Activated CD4-positive, alpha-beta T cell treated with anti-CD3 and anti-CD28 coated beads, Interleukin-2, amount 50 U/mL, for 4 hours (primary cell): Measurements from ENCODE around the gene SLC35G6.
"Not testable (repeated sequence)": the region's sequence is repeated elsewhere in the genome, so short reads cannot be mapped to it uniquely, and the experiment has no call there.

Experiments
- DNase-seq, 2 experiments: peaks; one replicate each; pipeline ENCODE4 v3.0.0-alpha.2; 2020

SLC35G6 gene

DNA sequence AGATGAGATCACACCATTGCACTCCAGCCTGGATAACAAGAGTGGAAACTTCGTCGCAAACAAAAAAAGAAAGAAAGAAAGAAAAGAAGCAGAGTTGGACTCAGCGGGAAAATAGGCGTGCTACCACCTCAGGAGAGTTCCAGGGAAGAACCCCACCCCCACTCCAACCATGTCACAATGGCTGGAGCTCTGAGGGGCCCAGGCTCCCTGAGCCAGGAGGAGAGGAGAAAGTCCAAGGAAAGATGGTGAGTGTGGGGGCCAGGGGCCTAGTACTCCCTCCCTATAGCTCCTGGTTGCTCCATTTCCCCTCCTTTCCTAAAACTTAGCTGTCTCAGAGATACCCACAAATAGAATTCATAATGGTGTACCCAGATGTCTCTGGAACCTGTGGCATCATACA, at the start of gene SLC35G6:
TSS of gene SLC35G6 (plus strand) at position 172 of the 400 bp plus-strand sequence. CDS start at position 243, 71 bp downstream.
- DNase-seq = not testable (repeated sequence)

DNA sequence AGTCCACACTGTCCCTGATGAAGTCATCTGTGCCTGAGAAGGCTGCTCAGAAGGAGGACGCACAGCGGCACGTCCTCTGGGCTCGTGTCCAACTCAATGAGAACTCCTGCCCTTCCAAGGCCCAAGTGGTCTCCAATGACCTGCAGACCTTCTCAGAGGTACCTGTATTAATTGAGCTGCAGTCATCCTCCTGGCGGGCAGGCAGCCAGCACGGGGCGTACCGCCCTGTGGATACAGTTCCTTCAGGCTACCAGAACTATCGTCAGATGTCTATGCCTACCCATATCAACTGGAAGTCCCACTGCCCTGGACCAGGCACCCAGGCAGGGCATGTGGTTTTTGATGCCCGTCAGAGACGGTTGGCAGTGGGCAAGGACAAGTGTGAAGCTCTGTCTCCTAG, 49.0 kb upstream of the SLC35G6 start:
- no peak for DNase-seq

DNA sequence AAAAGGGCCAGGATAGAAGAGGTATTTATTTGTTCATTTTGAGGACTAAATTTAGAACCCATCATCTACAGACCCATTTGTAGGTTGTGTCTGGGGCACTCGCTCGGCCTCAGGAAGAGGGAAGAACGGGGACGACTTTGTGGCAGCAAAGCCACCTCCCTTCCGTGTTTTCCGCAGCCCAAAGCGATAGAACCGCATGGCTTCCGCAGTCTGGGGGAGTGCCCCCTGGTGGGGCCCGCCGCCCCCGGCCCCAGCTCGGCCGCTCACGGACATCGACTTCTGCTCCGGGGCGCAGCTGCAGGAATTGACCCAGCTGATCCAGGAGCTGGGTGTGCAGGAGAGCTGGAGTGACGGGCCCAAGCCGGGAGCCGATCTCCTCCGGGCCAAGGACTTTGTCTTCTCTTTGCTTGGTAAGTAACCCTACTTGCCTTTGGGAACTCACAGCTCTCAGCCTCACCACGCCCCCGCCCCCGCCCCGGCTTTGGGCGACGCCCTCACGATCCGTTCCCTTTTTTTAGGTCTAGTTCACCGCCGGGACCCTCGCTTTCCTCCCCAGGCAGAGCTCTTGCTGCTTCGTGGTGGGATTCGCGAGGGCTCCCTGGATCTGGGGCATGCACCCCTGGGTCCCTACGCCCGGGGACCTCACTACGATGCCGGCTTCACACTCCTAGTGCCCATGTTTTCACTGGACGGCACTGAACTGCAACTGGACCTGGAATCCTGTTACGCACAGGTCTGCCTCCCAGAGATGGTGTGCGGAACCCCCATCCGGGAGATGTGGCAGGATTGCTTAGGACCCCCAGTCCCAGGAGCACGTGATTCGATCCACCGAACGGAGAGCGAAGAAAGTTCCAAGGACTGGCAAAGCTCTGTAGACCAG, 45.3 kb upstream of the SLC35G6 start:
- peak; percentile 49 to 53 for DNase-seq

DNA sequence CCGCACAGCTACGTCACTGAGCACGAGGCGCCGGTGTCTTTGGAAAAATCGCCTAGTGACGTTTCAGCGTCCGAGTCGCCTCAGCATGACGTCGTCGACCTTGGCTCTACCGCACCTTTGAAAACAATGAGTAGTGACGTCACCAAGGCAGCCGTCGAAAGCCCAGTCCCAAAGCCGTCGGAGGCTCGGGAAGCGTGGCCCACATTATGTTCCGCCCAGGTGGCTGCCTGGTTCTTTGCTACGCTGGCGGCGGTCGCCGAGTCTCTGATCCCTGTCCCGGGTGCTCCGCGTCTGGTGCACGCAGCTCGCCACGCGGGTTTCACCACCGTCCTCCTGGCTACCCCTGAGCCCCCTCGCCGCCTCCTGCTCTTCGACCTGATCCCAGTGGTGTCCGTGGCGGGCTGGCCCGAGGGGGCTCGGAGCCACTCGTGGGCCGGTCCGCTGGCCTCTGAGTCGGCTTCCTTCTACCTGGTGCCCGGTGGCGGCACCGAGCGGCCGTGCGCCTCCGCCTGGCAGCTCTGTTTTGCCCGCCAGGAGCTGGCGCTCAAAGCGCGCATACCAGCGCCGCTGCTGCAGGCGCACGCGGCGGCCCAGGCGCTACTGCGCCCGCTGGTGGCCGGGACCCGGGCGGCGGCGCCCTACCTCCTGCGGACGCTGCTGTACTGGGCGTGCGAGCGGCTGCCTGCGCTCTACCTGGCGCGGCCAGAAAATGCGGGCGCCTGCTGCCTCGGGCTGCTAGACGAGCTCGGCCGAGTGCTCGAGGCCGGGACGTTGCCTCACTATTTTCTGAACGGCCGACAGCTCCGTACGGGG, 44.5 kb upstream of the SLC35G6 start:
- DNase-seq = peak; percentile 69 to 74

DNA sequence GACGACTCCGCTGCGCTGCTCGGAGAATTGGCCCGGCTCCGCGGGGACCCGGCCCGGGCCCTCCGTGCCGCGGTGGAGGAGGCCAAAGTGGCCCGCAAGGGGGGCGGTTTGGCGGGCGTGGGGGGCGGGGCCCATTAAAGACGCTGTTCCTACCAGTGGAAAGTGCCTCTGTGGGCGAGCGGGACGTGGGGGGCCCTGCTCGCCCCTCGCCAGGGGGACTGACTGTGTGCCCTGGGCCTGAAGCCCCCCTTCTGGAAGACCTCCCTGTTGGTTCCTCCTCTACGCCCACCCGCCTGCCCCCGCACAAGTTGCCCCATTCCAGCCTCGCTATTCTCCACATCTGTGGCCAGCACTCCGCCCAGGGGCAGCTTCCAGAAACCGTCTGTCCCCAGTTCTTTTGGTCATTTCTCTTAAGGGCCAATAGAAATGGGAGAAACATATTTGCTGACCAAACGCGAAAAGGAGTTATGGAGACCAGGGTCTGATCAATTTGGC, 43.8 kb upstream of the SLC35G6 start:
- DNase-seq = no peak

DNA sequence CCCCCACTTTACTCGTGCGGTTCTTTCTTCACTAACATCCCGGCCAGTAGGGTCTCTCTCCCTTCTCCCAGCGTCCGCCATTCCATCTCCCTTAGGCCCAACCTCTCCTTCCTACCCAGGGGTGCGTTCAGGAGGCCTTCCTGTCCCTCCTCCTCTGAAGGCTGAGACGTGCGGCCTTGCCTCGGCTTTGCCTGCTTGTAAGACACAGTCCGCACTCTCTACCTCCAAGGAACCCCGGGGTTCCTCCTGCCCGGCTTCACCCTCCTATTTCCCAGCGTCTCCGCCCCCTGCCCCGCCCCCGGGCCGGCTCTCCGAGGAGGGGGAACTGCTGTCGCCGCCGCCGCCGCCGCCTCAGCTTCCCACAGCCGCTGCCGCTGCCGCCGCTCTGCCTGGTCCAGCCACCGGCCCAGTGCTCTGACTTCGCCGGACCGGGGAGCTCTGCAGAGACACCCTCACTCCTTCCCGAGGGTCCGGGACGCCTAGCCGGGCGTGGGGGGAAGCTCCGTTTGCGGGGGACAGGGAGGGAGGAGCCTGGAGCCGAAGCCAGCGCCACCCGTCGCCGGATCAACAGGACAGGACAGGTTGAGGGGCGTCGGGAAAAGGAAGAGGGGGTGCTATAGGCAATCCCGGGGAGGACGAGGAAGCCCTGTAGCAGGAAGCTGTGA, 43.2 kb upstream of the SLC35G6 start:
- peak; percentile 51 to 60 for DNase-seq

DNA sequence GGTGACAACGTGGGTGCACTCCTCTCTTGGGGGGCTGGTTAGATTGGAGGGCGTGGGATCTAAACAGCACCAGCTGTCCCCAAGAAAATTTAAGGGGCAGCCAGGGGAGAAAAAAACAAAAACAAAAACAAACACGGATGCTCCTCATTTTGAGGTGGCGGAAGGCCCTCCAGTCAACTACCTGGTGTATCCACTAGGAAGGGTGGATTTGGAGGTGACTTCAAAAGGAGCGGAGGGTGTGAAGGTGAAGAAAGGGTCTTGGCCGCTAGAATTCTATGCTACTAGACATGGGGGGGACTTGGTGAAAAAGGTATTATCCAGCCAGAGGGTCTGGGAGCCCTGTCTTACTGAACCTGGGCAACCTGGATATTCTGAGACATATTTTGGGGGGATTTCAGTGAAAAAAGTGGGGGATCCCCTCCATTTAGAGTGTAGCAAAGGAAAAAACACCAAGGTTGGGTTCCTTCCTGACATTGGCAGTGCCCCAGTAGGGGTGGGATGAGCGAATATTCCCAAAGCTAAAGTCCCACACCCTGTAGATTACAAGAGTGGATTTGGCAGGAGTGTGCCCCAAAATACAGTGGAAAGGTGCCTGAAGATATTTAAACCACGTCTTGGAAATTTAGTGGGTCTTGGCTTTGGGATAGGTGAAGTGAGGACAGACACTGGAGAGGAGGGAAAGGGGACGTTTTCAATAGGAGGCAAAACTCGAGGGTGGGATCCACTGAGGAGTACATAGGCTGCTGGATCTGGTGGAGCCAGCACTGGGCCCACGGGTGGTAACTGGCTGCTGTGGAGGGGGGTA, 42.4 kb upstream of the SLC35G6 start:
- no peak for DNase-seq

DNA sequence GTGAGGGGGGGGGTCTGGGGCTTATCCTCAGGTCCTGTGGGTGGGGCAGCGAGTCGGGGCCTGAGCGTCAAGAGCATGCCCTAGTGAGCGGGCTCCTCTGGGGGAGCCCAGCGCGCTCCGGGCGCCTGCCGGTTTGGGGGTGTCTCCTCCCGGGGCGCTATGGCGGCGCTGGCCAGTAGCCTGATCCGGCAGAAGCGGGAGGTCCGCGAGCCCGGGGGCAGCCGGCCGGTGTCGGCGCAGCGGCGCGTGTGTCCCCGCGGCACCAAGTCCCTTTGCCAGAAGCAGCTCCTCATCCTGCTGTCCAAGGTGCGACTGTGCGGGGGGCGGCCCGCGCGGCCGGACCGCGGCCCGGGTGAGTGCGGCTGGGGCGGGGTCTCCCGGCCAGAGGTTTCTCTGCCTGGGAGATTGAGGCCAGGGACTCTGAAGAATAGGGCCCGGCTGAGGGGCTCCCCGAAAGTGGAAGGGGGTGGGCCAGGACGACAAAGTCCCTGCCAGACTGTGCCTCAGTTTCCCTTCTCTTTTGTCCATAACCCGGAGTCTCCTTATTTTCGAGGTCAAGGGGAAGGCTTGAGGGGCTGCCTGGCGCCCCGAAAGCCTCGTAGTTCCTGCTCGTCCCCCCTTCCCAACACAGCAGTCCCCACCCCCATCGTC, 41.7 kb upstream of the SLC35G6 start, which contains the start of gene FGF11:
TSS of gene FGF11 (plus strand) at position 51 of the 651 bp plus-strand sequence. CDS start at position 160, 109 bp downstream.
- no peak for DNase-seq

DNA sequence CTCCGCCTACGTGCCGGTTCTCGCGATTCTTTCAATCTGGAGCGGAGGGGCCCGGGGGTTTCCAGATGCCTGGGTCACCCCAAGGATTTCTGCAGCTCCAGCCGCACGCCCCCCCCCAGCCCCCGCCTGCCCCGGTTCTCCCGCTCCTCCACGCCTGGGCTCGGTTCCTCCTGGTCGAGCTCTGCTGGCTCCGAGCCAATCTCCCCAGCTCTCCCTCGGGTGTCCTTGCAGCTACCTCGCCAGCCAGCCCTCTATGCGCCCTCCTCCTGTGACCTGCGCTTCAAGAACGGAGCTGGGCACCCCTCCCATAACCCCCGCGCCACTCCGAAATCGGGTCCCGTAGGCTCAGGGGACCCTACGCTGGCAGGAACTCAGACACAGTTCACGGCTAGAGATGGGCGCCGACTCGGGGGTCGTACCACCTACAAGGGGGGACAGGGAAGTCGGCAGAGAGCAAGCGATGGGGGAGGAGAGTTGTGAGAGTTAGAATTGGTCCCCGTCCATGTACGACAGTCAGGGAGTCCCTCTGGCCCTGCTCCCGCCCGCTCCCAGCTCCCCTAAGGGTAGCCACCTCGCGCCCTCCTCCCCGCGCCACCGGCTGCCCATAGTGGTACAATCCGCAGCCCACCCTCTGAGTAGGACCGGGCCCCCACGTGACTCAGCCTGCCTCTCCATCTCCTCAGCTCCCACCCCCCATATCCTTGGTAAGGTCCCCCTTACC, 41.0 kb upstream of the SLC35G6 start:
- no peak for DNase-seq

DNA sequence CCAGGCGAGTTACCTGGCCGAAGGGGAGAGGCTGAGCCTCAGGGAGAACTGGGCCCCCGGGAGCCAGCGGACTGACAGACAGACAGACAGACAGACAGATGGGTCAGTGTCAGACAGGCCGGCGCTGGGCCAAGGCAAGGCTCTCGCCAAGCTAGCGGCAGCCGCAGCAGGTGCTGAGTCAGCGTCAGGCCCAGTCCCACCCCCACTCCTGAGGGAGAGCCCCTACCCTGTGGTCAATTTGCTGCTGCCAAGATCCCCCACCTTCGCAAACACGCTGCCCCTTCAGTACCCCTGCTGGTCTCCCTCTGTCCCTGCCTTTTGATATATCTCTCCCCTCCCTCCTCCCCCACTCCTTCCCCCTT, 40.4 kb upstream of the SLC35G6 start:
- DNase-seq = no peak

DNA sequence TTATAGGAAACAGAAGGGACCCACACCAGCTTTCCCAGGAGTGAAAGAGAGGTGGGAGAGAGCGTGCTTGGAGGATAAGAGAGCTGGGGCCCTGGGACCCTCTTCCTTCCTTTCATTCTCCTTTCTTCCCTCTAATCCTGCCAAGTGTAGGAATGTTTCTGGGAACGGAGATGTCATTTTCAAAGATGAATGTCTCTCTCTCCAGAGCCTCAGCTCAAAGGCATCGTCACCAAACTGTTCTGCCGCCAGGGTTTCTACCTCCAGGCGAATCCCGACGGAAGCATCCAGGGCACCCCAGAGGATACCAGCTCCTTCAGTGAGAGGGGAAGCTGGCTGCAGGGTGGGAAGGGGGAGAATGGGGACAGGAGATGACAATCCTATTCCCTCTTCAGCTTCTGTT, 40.0 kb upstream of the SLC35G6 start:
- DNase-seq = no peak

DNA sequence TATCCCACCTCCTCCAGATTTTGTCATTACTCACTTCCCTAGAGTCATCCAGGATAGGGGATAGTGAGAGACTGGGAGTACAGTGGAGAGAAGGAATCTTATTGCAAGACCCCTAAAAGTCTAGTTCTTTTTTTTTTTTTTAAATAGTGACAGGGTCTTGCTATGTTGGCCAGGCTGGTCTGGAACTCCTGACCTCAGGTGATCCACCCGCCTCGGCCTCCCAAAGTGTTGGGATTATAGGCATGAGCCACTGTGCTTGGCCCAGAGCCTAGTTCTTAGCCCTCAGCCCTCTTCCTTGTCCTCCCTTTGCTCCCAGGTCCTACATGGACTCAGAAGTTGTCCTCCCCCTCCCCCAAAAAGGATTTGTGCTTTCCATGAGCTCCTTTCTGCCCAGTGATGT, 39.1 kb upstream of the SLC35G6 start:
- DNase-seq = no peak

DNA sequence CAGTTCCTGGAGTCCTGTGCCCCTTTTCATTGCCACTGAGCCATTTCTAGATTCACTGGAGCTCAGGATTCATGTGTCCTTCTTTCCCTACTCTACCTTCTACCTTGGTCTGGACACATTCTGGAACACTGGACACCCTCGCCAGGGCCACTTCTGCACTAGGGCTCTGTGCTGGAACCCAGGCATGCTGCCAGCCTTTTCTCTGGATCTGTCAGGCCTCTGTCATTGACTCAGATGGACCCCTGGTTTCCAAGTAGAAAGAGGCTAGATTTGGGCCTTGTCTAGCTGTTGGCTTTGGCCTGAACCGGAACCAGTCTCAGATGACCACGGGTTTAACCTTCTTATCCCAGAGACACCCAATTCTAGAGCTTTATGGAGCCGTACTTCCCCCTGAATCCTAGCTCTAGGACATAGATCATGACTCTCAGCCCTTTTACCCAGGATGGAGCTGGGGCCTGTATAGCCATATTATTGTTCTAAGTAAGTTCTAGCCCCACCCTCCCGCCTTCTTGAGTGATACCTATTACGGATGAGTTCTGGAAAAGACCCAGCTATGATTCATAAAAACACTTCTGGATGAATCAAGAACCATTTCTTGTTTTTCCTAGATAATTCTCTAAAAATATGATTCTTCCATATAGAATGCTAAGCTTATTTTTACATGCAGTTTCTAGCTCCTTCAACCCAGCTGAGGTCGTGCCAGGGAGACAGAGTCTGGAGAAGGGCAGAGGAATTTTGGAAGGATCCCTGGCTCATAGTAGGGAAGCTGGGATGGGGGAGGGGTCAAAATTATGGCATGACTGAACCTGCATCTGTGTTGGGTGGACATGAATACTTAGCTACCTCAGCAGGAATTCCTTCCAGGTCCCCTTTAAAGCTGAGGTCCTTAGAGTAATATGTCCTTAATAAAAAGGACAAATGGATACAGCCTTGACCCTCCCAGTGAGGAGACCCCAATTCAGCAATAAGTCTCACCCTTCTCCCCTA, 37.5 kb upstream of the SLC35G6 start:
- no peak for DNase-seq

DNA sequence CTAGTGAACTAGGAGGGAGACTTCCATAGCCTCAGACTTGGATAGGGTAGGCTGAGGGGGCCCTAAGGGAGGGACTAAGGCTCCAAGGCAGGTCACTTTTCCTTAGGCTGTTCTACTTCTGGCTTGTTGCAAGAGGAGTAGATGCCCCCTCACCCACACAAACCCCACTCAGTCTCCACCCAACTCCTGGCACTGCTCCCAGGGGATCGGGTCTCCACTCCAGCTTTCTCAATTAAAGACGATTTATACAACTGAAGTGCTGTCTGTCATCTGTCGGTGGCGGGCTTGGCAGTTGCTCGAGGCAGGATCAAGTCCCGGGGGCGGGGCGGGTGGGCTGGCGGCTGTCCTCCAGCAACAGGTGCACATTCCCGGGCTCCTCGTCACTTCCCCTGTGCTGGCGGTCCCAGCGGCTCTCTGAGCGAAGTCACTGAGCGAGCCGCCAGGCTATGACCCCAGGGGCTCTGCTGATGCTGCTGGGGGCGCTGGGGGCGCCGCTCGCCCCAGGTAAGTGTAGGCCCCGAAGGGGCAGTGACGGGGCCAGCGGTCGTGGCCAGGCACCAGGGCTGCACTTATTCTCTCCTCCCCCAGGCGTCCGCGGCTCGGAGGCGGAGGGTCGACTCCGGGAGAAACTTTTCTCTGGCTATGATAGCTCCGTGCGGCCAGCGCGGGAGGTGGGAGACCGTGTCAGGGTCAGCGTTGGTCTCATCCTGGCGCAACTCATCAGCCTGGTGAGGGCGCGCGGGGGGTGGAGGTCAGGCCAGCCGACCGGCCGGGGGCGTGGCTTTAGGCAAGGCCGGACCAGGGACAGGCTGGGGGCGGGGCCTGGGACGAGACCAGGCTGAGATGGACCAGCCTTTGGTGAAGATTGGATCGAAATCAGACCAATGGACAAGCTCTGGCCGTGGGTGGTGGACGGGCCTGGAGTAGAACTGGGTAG, 36.3 kb upstream of the SLC35G6 start, which contains the start of gene CHRNB1:
TSS of gene CHRNB1 (plus strand) at position 380 of the 937 bp plus-strand sequence. CDS start at position 447, 67 bp downstream.
- no peak for DNase-seq

DNA sequence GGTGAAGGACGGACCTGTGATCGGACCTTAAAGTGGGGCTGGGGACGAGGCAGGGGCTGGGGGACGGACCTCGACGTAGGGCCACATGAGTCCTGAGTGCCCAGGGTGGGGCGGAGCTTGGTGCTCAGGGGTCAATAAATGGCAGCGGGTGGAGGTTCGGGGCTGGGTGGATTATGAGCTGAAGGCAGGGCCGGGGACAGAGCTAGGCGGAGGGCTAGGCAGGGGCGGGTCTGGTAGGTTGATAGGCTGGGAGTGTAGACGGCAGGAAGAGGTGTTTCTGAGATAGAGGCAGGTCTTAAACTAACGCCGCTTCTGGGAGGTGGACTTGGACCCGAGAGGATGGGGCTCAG, 35.7 kb upstream of the SLC35G6 start:
- no peak for DNase-seq

DNA sequence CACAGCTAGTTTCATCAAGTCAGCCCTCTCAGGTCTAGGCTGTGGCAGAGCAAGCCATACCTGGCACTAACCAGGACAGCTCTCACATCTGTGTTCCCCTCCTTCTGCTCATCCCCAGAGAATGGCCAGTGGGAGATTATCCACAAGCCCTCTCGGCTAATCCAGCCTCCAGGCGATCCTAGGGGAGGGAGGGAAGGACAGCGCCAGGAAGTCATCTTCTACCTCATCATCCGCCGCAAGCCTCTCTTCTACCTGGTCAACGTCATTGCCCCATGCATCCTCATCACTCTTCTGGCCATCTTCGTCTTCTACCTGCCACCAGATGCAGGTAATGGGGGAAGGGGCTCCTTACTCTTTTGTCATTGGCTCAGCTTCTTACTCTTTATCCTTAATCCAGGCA, 32.8 kb upstream of the SLC35G6 start:
- DNase-seq = no peak

DNA sequence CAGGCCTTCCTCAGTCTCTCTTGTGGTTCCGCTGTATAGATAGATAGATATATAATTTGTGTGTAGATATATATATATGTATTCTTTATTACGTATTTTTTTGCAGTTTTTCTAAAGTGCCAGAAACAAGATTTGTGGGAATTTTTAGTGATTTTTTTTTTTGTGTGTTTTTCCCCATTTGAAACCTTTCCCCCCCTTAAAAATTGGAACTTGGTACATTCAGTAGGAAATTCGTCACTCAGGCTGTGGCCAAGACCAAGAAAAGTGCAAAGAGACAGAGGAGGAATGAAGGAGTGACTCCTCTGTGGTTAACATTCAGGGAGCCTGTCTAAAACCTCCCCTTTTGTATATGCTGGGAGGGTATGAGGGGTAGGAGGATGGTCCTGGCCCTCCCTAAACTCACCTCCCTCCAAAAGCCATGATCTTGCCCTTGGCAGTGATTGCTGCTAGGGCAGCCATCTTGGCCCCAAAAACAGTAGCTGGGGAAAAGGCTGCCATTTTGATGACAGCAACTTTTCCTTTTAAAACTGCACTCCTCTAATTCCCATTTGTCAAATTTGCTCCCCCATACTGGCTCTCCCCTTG, 21.2 kb upstream of the SLC35G6 start:
- DNase-seq = no peak
